HG02943 (cell line): ENCODE data around the gene ZNF414.
"Not testable (repeated sequence)": the region's sequence is repeated elsewhere in the genome, so short reads cannot be mapped to it uniquely, and the experiment has no call there.

ENCODE experiments used
- ATAC-seq: cut with Tn5 transposase; IDR thresholded peaks from one replicate; pipeline ENCODE4 v1.9.1; 2021; ENCODE audit warnings: mild to moderate bottlenecking, low read depth, moderate library complexity; ENCODE audit not compliant: unreplicated experiment

Gene ZNF414, protein sequence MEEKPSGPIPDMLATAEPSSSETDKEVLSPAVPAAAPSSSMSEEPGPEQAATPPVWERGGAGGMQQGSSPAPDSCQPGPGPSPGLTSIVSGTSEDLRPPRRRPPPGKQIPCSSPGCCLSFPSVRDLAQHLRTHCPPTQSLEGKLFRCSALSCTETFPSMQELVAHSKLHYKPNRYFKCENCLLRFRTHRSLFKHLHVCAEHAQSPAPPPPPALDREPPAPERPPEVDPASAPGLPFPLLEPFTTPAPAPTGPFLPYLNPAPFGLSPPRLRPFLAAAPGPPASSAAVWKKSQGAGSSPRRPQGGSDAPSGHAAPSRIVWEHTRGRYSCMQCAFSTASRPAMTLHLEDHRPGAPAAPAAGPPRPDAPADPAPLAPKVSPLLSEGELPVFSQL

GRCh38 chr19:8513687-8514504 lies at the start of gene ZNF414:
Gene ZNF414, minus strand, starts transcription at chr19:8514167. Its CDS starts 121 bp downstream, at chr19:8514046.
- ATAC-seq: peak; percentile 77

DNA sequence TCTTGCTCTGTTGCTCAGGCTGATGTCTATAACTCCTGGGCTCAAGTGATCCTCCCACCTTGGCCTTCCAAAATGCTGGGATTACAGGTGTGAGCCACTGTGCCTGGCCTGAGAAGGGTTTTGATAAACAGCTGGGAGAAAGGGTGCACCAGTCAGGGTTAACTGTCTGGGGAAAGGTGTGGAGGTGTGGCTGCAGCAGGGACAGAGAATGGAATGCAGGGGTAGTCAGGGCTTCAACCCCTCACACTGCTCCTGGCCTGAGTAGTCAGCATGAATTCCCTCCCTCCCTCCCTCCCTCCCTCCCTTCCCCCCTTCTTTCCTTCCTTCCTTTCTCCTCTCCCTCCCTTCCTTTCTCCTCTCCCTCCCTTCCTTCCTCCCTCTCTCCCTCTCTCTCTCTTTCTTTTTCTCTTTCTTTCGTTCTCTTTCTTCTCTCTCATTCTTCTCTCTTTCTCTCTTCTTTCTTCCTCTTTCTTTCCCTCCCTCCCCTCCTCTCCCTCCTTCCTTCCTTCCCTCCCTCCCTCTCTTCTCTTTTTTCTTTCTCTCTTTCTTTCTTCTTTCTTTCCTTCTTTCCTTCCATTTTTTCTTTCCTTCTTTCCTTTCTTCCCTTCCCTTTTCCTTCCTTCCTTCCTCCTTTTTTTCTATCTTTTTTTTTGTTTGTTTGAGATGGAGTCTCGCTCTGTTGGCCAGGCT lies 47.3 kb upstream of the ZNF414 start:
- no peak for ATAC-seq

DNA sequence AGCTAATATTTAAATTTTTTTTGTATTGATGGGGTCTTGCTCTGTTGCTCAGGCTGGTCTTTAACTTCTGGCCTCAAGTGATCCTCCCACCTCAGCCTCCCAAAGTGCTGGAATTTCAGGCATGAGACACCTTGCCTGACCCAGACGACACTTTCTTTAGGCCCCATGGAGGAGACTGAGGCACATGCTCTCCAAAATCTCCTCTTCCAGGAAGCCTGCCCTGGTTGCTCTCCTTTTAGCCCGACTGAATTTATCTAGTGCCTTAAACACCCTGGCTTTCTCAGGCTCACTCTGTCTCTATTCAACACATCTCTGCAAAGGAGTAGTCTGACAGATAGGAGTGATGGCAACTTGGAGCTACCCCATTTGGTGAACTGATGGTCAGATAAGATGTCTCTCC lies 44.4 kb upstream of the ZNF414 start:
- ATAC-seq: no peak

- ATAC-seq: no peak
Observed at GRCh38 chr19:8557642-8558238, 43.8 kb upstream of the ZNF414 start.

DNA sequence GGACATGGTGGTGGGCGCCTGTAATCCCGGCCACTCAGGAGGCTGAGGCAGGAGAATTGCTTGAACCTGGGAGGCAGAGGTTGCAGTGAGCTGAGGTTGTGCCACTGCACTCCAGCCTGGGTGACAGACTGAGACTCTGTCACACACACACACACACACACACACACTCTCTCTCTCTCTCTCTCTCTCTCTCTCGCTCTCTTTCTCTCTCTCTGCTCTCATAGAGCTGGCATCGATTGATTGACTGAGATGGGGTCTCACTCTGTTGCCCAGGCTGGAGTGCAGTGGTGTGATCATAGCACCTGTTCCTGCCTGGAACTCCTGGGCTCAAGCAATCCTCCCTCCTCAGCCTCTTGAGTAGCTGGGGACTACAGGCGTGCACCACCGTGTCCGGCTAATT lies 39.8 kb upstream of the ZNF414 start:
- not testable (repeated sequence) for ATAC-seq

DNA sequence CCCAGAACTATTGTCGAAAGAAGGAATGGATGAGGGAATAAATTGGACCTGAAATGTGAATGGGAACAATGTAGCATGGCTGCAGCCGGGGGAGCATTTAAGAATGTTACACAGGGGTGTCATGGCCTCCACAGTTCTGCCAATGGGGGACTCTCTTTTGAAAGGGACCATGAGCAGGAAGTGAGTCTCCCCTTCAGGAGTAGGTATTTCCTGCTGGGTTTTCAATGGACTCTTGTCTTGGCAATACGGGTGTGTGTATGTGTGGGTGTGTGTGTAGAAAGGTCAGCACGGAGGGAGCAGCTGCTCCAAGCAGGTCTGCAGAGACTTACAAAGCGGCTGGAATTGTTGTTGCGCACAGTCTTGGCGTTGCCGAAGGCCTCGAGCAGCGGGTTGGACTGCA lies 38.8 kb upstream of the ZNF414 start:
- no peak for ATAC-seq

DNA sequence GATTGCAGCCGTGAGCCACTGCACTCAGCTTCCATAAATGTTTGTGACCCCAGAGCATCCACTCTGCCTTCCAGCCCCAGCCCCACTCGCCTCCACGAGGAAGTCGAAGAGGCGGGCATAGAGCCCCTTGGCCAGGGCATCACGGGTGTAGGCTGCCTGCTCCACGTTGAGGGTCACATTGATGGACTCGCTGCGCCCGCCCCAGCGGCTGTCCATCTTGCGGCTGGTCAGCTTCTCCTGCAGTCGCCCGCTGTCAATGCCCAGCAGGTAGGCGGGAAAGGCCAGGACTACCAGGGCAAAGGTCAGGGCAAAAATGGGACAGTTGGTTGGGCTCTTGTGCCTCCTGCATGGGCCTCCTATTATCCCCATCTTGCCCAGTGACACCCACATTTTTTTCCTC lies 36.1 kb upstream of the ZNF414 start:
- no peak for ATAC-seq

DNA sequence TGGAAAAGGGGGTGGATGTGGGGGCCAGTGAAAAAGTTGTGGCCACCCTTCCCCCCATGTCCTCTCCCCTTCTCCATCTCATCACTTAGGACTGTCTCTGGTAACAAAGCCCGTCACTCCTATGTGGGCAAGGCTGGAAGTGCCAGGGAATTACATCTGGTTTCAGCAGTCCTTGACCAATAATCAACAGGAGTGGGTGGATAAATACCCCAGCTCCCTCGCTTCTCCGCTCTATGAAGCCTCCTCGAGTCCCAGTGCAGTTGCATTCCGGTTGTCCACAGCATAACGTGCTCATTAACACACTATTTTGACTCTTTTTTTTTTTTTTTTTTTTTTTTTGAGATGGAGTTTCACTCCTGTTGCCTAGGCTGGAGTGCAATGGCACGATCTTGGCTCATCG lies 31.8 kb upstream of the ZNF414 start:
- no peak for ATAC-seq

DNA sequence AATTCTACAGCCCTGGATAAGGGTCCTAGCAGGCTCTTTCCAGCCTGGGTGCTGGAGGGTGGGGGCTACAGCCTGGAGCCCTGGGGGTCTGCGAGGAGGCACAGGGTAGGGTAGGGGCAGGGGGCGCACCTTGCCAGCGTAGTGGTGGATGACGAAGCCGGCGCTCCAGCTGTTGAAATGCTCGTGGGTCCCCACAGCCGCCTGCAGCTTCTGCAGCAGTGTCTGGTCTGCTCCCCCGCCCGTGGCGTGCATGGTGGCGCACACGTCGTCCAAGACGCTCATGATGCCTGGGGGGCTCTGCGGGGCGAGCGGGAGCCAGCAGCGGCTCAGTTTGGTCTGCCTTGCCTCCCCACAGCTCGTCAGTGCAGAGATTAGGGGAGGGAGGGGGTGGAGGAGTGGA lies 30.2 kb upstream of the ZNF414 start:
- ATAC-seq: no peak

GRCh38 chr19:8539621-8540149 lies 25.7 kb upstream of the ZNF414 start:
- no peak for ATAC-seq

DNA sequence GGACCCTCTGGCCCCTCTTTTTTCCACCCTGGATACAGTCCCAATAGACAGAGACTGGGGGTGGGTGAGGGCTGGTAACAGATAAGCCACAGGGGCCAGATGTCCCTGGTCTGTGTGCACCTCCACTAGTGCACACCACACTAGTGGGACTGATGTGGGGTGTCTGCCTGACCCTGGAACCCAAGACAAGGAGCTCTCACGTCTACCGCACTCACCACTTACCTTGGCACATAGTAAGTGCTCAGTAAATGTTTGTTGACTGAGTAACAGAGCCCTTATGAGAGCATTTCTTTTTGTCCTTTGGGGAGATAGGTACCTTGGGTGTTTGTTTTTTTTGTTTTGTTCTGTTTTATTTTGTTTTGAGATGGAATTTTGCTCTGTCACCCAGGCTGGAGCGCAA lies 23.1 kb upstream of the ZNF414 start:
- ATAC-seq: no peak

DNA sequence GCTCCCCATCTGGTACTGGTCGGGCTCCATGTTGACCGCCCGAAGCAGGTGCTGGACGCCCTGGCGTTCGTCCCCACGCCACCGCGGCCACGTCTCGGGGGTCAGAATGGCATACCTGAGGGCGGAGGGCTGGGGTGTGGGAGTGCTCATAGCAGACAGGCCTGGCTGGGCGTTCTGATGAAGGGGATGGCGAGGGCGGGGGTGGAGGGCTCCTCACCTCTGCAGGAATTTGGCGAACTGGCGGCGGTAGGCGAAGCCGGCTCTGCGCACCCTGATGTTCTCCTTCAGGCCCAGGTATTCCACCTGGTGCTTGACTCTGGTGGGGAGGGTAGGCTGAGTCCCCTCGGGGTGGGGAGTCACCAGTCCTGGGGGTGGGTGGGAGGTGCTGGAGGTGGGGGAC lies 22.3 kb upstream of the ZNF414 start:
- ATAC-seq: no peak

DNA sequence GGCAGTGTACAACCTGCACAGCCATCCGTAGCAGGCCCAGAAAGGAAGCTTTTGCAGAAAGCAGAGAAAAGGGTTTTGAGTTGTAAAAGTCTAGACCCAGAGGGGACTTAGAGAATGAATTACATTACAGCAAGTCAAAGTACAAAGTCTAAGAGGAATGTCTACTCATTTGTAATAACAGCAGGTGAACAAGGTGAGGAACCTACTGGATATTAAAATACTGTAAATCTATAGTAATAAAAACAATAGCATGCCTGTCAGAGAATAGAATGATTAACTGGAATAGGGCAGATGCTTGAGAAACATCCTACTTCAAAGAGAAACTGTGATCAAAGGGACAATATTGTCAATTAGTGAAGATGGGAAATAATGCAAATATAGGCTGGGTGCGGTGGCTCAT lies 18.3 kb upstream of the ZNF414 start:
- ATAC-seq: no peak

- no peak for ATAC-seq
Observed at GRCh38 chr19:8531470-8531869, 17.5 kb upstream of the ZNF414 start.

DNA sequence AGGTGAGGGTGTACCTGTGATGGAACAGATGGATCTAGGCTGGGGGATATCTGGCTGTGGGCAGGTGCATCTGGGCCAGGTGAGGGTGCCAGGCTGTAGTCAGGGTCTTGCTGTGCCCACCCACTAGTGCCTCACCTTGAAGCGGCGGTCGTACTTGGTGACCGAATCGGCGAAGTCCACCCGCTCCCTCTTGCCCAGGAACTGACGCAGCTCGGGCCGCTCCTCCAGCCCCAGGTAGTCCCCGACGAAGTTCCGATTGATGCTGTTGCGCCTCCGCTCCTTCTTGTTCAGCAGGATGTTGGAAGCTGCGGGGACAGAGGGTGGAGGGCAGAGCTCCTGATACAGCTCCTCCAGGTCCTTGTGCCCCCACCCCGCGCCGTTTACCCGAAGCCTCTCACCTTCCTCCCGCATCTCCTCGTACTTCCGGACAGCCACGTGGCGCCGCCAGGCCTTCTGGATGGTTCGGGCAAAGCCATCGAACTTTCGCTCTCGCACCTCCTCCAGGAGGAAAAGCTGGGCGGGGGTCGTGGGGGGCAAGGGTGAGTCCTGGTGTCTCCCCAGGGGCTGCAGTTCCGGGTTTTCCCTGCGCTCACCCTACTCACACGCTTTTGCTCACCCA lies 16.2 kb upstream of the ZNF414 start:
- no peak for ATAC-seq

GRCh38 chr19:8529369-8530006 lies 15.5 kb upstream of the ZNF414 start:
- no peak for ATAC-seq

DNA sequence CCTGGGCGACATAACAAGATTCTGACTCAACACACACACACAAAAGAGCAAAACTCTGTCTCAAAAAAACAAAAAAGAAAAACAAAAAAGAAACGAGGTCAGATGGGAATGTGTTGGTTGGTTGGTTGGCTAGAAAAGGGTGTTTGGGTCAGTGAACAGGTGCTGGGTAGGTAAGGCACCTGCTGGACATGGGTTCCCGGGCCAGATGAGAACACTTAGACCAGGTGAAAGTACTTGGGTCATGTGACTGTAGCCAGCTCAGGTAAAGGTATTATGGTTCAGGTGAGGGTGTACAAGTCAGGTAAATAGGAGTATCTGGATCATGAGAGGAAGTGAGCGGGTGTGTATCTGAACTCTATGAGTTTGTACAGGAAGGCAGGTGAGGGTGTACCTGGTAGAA lies 14.5 kb upstream of the ZNF414 start:
- ATAC-seq: no peak

DNA sequence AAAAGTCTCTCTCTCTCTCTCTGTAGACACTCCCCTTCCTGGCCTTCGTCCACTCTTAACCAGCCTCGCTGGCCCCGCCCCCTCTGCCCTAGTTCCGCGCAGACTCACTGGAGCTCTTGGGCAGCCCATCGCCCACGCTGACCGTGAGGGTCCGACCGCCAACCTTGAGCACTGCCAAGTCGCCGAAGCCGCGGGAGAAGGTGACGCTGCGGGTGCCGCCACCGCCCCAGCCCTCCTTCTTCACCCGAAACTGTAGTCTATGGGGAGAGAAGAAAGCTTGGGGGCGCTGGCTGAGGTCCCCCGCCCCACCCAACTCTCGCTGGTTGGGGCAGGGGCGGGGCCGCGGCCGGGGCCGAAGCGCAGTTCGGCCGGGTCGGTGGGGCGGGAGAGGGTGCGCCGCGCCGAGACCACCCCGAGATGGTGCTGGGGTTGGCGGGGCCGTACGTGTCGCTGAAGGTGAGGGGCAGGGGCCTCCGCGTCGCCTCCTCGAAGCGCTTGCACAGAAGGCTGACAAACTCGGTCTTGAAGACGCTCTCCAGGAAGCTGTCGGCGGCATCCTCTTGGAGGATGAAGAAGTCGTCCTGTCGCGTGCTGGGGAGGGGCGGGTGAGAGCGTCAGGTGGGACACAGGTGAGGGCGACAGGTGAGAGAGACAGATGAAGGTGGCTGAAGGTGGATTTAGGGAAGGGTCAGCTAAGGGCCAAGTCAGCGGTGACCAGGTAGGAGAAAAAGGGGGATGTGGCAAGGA lies 12.6 kb upstream of the ZNF414 start:
- no peak for ATAC-seq

- no peak for ATAC-seq
Observed at GRCh38 chr19:8525401-8525684, 11.4 kb upstream of the ZNF414 start.
